Measurements from ENCODE around the gene NUP107. TPM values are rescaled to one million over a fixed set of nuclear protein-coding genes. Genes with fewer than 3 reads are reported as not detected.

NUP107 gene
- polyA plus RNA-seq, 1 donor = 38.2 TPM

- DNase-seq (ENCODE audit: low read depth) = no peak
Observed at GRCh38 chr12:68773582-68773981, 86.8 kb downstream of the NUP107 start.

DNA sequence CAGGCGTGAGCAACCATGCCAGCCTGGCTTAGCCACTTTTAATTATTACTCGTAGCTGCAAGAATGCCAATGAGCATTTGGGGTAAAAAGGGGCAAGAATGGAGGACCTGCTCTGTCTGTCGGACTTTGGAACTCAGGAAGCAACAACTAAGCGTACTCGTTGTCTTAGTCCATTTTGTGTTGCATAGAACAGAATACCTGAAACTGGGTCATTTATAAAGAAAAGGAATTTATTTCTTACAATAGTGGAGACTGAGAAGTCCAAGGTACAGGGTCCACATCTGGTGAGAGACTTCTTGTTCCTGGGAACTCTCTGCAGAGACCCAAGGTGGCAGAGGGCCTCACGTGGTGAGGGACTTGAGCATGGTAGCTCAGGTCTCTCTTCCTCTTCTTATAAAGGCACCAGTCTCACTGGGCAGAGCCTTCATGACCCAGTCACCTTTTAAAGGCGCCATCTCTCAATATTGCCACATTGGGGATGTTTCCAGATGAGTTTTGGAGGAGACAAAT lies 88.4 kb downstream of the NUP107 start:
- DNase-seq (ENCODE audit: low read depth) = no peak

GRCh38 chr12:68776976-68777610 lies 90.3 kb downstream of the NUP107 start:
- no peak for DNase-seq (ENCODE audit: low read depth)

- no peak for DNase-seq (ENCODE audit: low read depth)
Observed at GRCh38 chr12:68779280-68779679, 92.5 kb downstream of the NUP107 start.

DNA sequence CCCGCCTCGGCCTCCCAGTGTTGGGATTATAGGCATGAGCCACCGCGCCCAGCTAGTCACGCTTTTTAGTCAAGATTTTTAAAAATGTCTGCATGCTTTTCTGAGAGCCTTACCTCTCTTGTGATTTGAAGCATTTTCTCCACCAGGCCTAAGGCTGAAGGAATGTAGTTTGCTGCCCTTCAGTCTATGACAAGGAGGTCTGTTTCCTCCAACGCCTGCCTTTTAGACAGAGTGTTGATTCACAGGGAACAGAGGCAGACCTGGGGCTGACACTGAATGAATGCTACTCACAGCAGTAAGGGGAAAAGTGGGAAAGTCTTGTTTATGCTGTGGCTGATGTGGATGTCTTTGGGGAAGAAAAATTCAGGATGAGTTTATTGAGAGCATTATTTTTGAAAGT lies 94.0 kb downstream of the NUP107 start:
- DNase-seq (ENCODE audit: low read depth) = no peak

- DNase-seq (ENCODE audit: low read depth) = no peak
Observed at GRCh38 chr12:68781728-68782127, 95.0 kb downstream of the NUP107 start.

DNA sequence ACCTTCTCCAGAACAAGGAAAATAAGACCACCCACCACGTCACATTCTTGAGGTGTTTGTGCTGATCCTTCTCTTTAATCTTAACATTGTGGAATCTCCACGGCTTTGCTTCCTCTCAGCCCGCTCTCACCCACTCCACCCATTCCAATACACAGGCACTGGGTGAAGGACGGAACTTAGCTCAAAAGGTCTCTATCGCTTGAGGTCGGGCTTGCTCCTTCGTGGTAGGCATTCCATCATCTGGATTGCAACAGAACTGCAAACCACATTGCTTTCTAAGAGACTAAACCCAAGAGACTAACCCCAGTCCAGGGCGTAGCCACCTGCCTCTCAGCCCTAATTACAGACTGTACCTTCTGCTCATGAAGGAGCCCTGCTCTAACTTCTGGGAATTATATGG lies 97.2 kb downstream of the NUP107 start:
- DNase-seq (ENCODE audit: low read depth) = no peak

GRCh38 chr12:68785358-68785757 lies 98.6 kb downstream of the NUP107 start:
- DNase-seq (ENCODE audit: low read depth) = no peak

DNA sequence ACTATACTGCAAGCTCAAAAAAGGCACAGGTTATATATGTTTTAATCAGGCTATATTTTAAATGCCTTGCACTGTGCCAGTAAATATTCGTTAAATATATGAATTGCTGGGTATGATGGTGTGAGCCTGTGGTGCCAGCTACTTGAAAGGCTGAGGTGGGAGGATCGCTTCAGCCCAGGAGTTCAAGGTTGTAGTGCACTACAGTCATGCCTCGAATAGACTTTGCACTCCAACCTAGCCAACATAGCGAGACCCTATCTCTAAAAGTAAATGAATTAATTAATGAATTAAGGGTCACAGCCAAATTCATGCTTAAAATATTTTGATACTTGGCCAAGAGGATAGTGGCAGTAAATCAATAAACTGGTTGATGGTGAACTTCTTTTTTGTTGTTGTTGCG lies 99.0 kb downstream of the NUP107 start:
- no peak for DNase-seq (ENCODE audit: low read depth)

DNA sequence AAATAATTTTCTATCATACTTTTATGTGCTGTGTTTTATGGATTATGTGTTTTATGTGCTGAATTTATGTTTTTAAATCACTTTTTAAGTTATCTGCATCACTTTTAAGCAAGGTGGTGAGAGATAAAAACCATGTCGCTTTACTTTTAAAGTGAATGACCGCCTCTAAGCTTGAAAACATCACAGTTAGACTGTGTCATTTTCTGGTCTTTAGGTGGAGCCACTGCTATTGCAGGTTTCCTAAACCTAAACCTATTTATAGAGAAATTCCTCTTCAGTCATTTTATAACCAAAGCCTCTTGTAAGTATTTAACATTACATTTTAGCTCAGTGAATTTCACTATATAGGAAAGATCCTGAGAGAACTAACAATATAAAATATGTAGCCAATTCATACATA lies 100.2 kb downstream of the NUP107 start:
- no peak for DNase-seq (ENCODE audit: low read depth)

GRCh38 chr12:68788554-68789143 lies 101.9 kb downstream of the NUP107 start:
- DNase-seq (ENCODE audit: low read depth) = no peak

DNA sequence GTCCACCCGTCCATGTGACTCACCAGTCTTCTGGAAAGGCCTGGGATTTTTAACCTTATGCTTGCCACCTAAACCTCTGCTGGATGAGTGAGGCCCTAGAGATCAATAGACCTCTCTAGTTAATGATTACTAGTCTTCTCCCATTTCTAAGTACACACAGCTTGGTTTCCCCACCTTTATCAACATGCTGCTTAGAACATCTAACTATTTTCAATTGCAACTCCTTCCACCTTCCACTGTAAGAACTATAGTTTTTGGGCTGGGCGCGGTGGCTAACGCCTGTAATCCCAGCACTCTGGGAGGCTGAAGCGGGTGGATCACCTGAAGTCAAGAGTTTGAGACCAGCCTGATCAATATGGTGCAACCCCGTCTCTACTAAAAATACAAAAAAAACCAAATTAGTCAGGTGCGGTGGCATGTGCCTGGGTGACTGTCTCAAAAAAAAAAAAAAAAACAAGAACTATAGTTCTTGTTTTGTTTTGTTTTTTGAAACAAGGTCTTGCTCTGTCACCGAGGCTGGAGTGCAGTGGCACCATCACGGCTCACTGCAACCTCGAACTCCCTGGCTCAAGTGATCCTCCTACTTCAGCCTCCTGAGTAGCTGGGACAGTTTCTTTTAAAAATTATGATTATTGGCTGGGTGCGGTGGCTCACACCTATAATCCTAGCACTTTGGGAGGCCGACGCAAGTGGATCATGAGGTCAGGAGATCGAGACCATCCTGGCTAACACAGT lies 102.5 kb downstream of the NUP107 start:
- DNase-seq (ENCODE audit: low read depth) = no peak

DNA sequence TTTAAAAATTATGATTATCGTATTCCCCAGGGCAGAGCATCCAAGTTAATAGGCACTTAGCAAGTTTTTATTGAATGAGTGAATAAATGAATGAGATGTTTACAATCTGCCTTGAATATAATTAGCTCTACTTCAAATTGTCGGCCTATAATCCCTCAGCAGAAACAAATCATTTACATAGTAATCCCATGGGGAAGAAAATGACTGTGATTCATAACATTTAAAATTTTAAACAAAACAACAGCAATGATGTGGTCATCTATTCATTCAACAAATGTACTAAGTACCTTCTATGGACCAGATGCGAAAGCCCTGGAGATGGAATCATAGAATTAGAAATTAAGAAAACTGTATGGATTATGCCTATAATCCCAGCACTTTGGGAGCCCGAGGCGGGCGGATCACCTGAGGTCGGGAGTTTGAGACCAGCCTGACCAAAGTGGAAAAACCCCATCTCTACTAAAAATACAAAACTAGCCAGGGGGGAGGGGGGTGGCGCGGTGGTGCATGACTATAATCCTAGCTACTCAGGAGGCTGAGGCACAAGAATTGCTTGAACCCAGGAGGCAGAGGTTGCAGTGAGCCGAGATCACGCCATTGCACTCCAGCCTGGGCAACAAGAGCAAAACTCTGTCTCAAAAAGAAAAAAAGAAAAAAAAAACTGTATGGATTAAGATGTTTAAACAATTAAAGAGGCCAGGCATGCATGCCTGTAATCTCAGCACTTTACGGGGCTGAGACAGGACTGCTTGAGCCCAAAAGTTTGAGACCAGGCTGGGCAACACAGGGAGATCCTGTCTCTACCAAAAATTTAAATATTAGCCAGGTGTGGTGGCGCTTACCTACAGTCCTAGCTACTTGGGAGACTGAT lies 103.5 kb downstream of the NUP107 start:
- no peak for DNase-seq (ENCODE audit: low read depth)

DNA sequence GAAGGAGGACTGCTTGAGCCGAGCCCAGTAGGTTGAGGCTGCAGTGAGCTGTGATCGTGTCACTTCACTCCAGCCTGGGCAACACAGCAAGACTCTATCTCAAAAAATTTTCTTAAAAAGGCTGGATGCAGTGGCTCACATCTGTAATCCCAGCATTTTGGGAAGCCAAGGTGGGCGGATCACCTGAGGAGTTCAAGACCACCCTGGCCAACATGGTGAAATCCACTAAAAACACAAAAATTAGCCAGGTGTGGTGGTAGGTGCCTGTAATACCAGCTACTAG lies 104.1 kb downstream of the NUP107 start:
- no peak for DNase-seq (ENCODE audit: low read depth)

DNA sequence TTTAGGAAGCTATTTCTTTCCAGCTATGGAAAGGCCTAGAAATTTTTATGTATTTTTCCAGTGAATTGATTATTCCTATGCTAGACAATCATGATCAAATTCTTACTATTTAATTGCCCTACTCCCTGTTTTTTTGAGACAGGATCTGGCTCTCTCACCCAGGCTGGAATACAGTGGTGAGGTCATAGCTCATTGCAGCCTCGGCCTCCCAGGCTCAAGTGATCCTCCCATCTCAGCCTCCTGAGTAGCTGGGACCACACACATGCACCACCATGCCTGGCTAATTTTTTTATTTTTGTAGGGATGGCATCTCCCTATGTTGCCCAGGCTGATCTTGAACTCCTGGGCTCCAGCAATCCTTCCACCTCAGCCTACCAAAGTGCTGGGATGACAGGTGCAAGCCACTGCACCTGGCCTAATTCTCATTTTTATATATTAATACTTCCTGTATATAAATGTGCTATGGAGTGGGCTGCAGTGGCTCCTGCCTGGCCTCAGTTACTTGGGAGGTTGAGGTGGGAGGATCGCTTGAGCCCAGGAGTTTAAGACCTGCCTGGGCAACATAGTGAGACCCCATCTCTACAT lies 105.2 kb downstream of the NUP107 start:
- DNase-seq (ENCODE audit: low read depth) = no peak

- no peak for DNase-seq (ENCODE audit: low read depth)
Observed at GRCh38 chr12:68792952-68793351, 106.2 kb downstream of the NUP107 start.

DNA sequence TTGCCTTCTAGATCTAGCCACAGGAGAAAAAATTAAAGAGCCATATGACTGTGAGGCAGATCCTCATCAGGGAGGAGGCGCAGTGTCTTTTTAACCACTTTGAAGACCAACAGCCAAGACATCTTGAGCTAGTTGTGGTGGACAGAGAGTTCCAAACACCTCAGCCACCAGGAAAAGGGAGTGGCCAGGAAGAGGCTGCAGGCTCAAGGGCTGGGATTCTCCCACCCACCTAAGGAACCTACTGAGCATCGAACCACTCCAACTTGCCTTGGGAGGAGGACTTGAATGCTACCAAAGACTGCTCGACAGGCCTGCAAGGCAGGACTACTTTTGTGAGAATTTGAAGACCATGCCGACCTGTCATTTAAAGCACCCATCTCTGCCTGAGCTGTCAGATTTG lies 106.7 kb downstream of the NUP107 start:
- no peak for DNase-seq (ENCODE audit: low read depth)

GRCh38 chr12:68793975-68794652 lies 107.3 kb downstream of the NUP107 start:
- DNase-seq (ENCODE audit: low read depth) = no peak

DNA sequence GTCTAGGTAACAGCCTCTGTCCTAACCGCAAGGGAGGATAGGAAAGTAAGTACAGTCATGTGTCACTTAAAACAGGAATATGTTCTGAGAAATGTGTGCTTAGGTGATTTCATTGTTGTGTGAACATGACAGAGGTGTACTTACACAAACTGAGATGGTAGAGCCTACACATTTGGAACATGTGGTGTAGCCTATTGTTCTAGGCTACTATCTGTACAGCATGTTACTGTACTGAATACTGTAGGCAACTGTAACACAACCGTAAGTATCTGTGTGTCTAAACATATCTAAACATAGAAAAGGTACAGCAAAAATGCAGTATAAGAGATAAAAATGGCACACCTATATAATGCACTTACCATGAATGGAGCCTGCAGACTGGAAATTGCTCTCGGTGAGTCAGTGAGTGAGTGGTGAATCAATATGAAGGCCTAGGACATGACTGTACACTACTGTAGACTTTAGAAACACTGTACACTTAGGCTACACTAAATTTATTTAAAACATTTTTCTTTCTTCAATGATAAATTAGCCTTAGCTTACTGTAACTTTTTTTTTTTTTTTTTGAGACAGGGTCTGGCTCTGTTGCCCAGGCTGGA lies 108.0 kb downstream of the NUP107 start:
- DNase-seq (ENCODE audit: low read depth) = no peak
